Thymus (tissue), 11 donors: Measurements from ENCODE around the gene OTUB2. TPM values are rescaled to one million over a fixed set of nuclear protein-coding genes. Genes with fewer than 3 reads are reported as not detected.

Source experiments
- DNase-seq, 9 donors: peaks; one replicate each; pipeline ENCODE4 v3.0.0-alpha.2; 2013; ENCODE audit warnings: low spot score in 9 of 9, low read depth in 6 of 9, missing footprints in 1 of 9
- H3K27ac ChIP-seq, 2 donors: one replicate each; pipeline ENCODE4 v1.5.1; 2013; ENCODE audit warnings: control low read depth in 1 of 2, low read depth in 1 of 2, low read length in 1 of 2, mild to moderate bottlenecking in 1 of 2, moderate library complexity in 1 of 2
- H3K27me3 ChIP-seq, 2 donors: one replicate each; pipeline ENCODE4 v1.5.1; 2013; ENCODE audit warnings: low read length in 1 of 2; ENCODE audit not compliant: control insufficient read depth in 2 of 2, insufficient read depth in 1 of 2
- H3K36me3 ChIP-seq, 2 donors: one replicate each; pipeline ENCODE4 v1.5.1; 2013; ENCODE audit warnings: low read length in 1 of 2, mild to moderate bottlenecking in 1 of 2, moderate library complexity in 1 of 2; ENCODE audit not compliant: control insufficient read depth in 2 of 2, insufficient read depth in 2 of 2
- H3K4me1 ChIP-seq, 2 donors: one replicate each; pipeline ENCODE4 v1.5.1; 2013; ENCODE audit warnings: low read length in 2 of 2; ENCODE audit not compliant: control insufficient read depth in 2 of 2, insufficient read depth in 2 of 2
- H3K4me3 ChIP-seq, 2 donors: one replicate each; pipeline ENCODE4 v1.5.1; 2013; ENCODE audit warnings: low read length in 2 of 2, control low read depth in 1 of 2, mild to moderate bottlenecking in 1 of 2
- H3K9me3 ChIP-seq, 2 donors: one replicate each; pipeline ENCODE4 v1.5.1; 2013; ENCODE audit warnings: low read length in 1 of 2, mild to moderate bottlenecking in 1 of 2; ENCODE audit not compliant: control insufficient read depth in 2 of 2, insufficient read depth in 1 of 2
- WGBS: extraction: QIAGEN DNeasy Blood & Tissue Kit; methylation state at CpG from one replicate; pipeline ENCODE4 v1.1.7; 2013; 5-methylcytosine and 5-hydroxymethylcytosine counted together
- polyA plus RNA-seq: library from polyadenylated mRNA; stranded (reverse); fragments of 200-250 nt; gene quantifications from one replicate; pipeline ENCODE4 v1.2.3, GENCODE V29; 2013
- total RNA-seq: library from RNA; stranded (reverse); fragments of 120-200 nt; gene quantifications from one replicate; pipeline ENCODE4 v1.2.4, GENCODE V29; 2013
- donor health status: healthy.

The OTUB2 gene
- total and polyA plus RNA-seq, 2 donors: 0.27 to 0.52 TPM

DNA sequence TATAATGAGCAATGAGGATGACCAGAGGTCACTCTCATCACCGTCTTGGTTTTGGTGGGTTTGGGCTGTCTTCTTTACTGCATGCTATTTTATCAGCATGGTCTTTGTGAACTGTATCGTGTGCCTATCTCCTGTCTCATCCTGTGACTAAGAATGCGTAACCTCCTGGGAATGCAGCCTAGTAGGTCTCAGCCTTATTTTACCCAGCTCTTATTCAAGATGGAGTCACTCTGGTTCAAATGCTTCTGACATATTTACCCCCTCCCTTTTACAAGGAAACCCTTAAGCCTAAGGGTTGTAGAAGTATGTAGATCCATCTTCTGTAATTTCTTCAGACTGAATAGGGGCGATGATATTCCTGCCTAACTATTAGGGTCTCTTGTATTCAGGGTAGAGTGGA, 63.3 kb downstream of the OTUB2 start:
- DNase-seq: no peak
- Histone ChIP-seq H3K27ac (no peak overlapping the region), H3K4me3 (no peak overlapping the region), H3K4me1 (no peaks in the 10 kb centered on the region), H3K36me3 (no peaks in the 10 kb centered on the region), H3K9me3 (no peaks in the 10 kb centered on the region), H3K27me3 (no peaks in the 10 kb centered on the region)
- WGBS: 98% methylated on average over 4 of the region's 4 CpGs

GRCh38 chr14:94093418-94093817, 67.3 kb downstream of the OTUB2 start:
- H3K36me3 ChIP-seq: peaks cover 0 to 3% of the 10 kb centered on the region in 2 donors
- no peak overlapping the region for H3K27ac ChIP-seq
- 97% methylated on average over 2 of the region's 2 CpGs for WGBS
- H3K4me3 ChIP-seq: no peak overlapping the region
- no peak for DNase-seq
- H3K9me3 ChIP-seq: no peaks in the 10 kb centered on the region
- H3K27me3 ChIP-seq: no peaks in the 10 kb centered on the region
- no peaks in the 10 kb centered on the region for H3K4me1 ChIP-seq

GRCh38 chr14:94097091-94097490, 71.0 kb downstream of the OTUB2 start:
- Histone ChIP-seq H3K27me3 (no peaks in the 10 kb centered on the region), H3K4me1 (no peaks in the 10 kb centered on the region), H3K9me3 (no peaks in the 10 kb centered on the region), H3K36me3 (peaks cover 0 to 3% of the 10 kb centered on the region in 2 donors), H3K4me3 (no peak overlapping the region), H3K27ac (no peak overlapping the region)
- 96% methylated on average over 4 of the region's 4 CpGs for WGBS
- DNase-seq: no peak

Other genes starting within 250 kb of the OTUB2 start
- 0.09 TPM for gene PRIMA1, start 237.9 kb upstream of the OTUB2 start, total RNA-seq
- 0.84 TPM for gene PRIMA1, start 237.9 kb upstream of the OTUB2 start, polyA plus RNA-seq
- gene FAM181A, start 99.0 kb upstream of the OTUB2 start, total RNA-seq: not detected
- 0.11 TPM for gene FAM181A, start 99.0 kb upstream of the OTUB2 start, polyA plus RNA-seq
- gene ASB2, start 49.8 kb upstream of the OTUB2 start, total RNA-seq: 3.7 TPM
- 2.6 TPM for gene ASB2, start 49.8 kb upstream of the OTUB2 start, polyA plus RNA-seq
- not detected for gene CCDC197, start 29.0 kb upstream of the OTUB2 start, total RNA-seq
- not detected for gene CCDC197, start 29.0 kb upstream of the OTUB2 start, polyA plus RNA-seq
- gene DDX24, start 54.9 kb downstream of the OTUB2 start, total RNA-seq: 191 TPM
- gene DDX24, start 54.9 kb downstream of the OTUB2 start, polyA plus RNA-seq: 103 TPM
- gene IFI27L1, start 55.0 kb downstream of the OTUB2 start, total RNA-seq: 26.4 TPM
- 16.7 TPM for gene IFI27L1, start 55.0 kb downstream of the OTUB2 start, polyA plus RNA-seq
- gene IFI27, start 84.4 kb downstream of the OTUB2 start, total RNA-seq: 360 TPM
- gene IFI27, start 84.4 kb downstream of the OTUB2 start, polyA plus RNA-seq: 839 TPM
- gene IFI27L2, start 103.3 kb downstream of the OTUB2 start, total RNA-seq: 79.1 TPM
- gene IFI27L2, start 103.3 kb downstream of the OTUB2 start, polyA plus RNA-seq: 118 TPM
- 0.24 TPM for gene PPP4R4, start 148.0 kb downstream of the OTUB2 start, total RNA-seq
- 1.3 TPM for gene PPP4R4, start 148.0 kb downstream of the OTUB2 start, polyA plus RNA-seq